Osteoblast (primary cell): ENCODE measurements around the gene ZNF570. TPM values are rescaled to one million over a fixed set of nuclear protein-coding genes. Genes with fewer than 3 reads are reported as not detected.

ENCODE experiments used
- DNase-seq: peaks from one replicate; pipeline ENCODE4 v3.0.0; 2011; ENCODE audit warnings: low spot score, mixed read lengths; ENCODE audit not compliant: insufficient read length; ENCODE audit errors: missing footprints
- H2AFZ ChIP-seq: 2 replicates; pipeline ENCODE4 v1.6.0; 2011; ENCODE audit warnings: mild to moderate bottlenecking, low read length
- H3K27ac ChIP-seq: 2 replicates; pipeline ENCODE4 v1.5.1; 2011; ENCODE audit warnings: mild to moderate bottlenecking, low read depth, low read length, moderate library complexity
- H3K27me3 ChIP-seq: 2 replicates; pipeline ENCODE4 v1.6.0; 2012; ENCODE audit warnings: mild to moderate bottlenecking, control low read depth, inconsistent platforms, low read length, moderate library complexity; ENCODE audit not compliant: insufficient read depth
- H3K36me3 ChIP-seq: 2 replicates; pipeline ENCODE4 v1.5.1; 2011; ENCODE audit warnings: mild to moderate bottlenecking, low read length, control low read depth, moderate library complexity; ENCODE audit not compliant: insufficient read depth
- H3K4me1 ChIP-seq: 2 replicates; pipeline ENCODE4 v1.5.1; 2011; ENCODE audit warnings: mild to moderate bottlenecking, low read length, control low read depth, moderate library complexity; ENCODE audit not compliant: insufficient read depth
- H3K4me2 ChIP-seq: 2 replicates; pipeline ENCODE4 v1.6.0; 2011; ENCODE audit warnings: mild to moderate bottlenecking, low read length; ENCODE audit not compliant: insufficient read depth
- H3K4me3 ChIP-seq: fragments of 200-600 bp; sonication (generic); 3 replicates; pipeline ENCODE4 v1.5.1; 2012; ENCODE audit warnings: mild to moderate bottlenecking, low read length, inconsistent platforms; ENCODE audit not compliant: insufficient read depth
- H3K79me2 ChIP-seq: 2 replicates; pipeline ENCODE4 v1.6.0; 2012; ENCODE audit warnings: mild to moderate bottlenecking, low read length, control low read depth, inconsistent platforms; ENCODE audit not compliant: insufficient read depth
- H3K9me3 ChIP-seq: 2 replicates; pipeline ENCODE4 v1.5.1; 2011; ENCODE audit warnings: low read depth, low read length, control low read depth
- H4K20me1 ChIP-seq: 2 replicates; pipeline ENCODE4 v1.6.0; 2012; ENCODE audit warnings: mild to moderate bottlenecking, low read length, control low read depth; ENCODE audit not compliant: insufficient read depth
- CTCF ChIP-seq: IDR thresholded peaks from 2 replicates; pipeline ENCODE4 v1.5.1; 2011; ENCODE audit warnings: mild to moderate bottlenecking, low read depth, low read length, moderate library complexity; ENCODE audit errors: extremely low read depth
- total RNA-seq: library from RNA; depleted of rRNA; stranded (reverse); fragments of >200 nt; gene quantifications from 2 replicates; pipeline ENCODE4 v1.2.3, GENCODE V29; 2012

The ZNF570 gene
- total RNA-seq, 1 donor = 6.9 TPM

GRCh38 chr19:37484406-37485168 lies 15.4 kb downstream of the ZNF570 start:
- DNase-seq = no peak
- no peaks in the 10 kb centered on the region for H3K79me2 ChIP-seq
- H4K20me1 ChIP-seq = no peaks in the 10 kb centered on the region
- H3K27ac ChIP-seq = no peak overlapping the region
- H3K9me3 ChIP-seq = peaks cover 41% of the 10 kb centered on the region
- no peak overlapping the region for H2AFZ ChIP-seq
- no peaks in the 10 kb centered on the region for H3K4me1 ChIP-seq
- H3K36me3 ChIP-seq = peaks cover 9% of the 10 kb centered on the region
- no peak overlapping the region for H3K4me2 ChIP-seq
- no peak overlapping the region for H3K4me3 ChIP-seq
- TF ChIP-seq CTCF = no peak
- no peaks in the 10 kb centered on the region for H3K27me3 ChIP-seq

GRCh38 chr19:37492213-37492612 lies 23.1 kb downstream of the ZNF570 start:
- TF ChIP-seq CTCF = no peak
- no peaks in the 10 kb centered on the region for H3K27me3 ChIP-seq
- no peaks in the 10 kb centered on the region for H3K36me3 ChIP-seq
- H3K79me2 ChIP-seq = no peaks in the 10 kb centered on the region
- no peak overlapping the region for H3K4me3 ChIP-seq
- no peak overlapping the region for H2AFZ ChIP-seq
- H3K4me2 ChIP-seq = no peak overlapping the region
- H3K9me3 ChIP-seq = peaks cover 4% of the 10 kb centered on the region
- no peak overlapping the region for H3K27ac ChIP-seq
- no peaks in the 10 kb centered on the region for H4K20me1 ChIP-seq
- no peak for DNase-seq
- H3K4me1 ChIP-seq = no peaks in the 10 kb centered on the region

GRCh38 chr19:37505958-37506386 lies 36.8 kb downstream of the ZNF570 start:
- Histone ChIP-seq H3K27me3 (no peaks in the 10 kb centered on the region), H3K27ac (peak overlapping the region; percentile 51)
- no peak for TF ChIP-seq CTCF

GRCh38 chr19:37506387-37507166 lies 37.4 kb downstream of the ZNF570 start, which contains the start of gene ZNF793:
ZNF793 (plus strand) TSS chr19:37506939; CDS start chr19:37523440, 16,501 bp downstream.
- Histone ChIP-seq H3K9me3 (no peaks in the 10 kb centered on the region), H3K36me3 (no peaks in the 10 kb centered on the region), H3K79me2 (no peaks in the 10 kb centered on the region), H3K4me2 (peak within 1 kb of the TSS; percentile 92), H4K20me1 (no peaks in the 10 kb centered on the region), H3K4me3 (peak within 1 kb of the TSS; percentile 79), H2AFZ (peak within 1 kb of the TSS; percentile 99), H3K4me1 (no peaks in the 10 kb centered on the region), H3K27me3 (no peaks in the 10 kb centered on the region), H3K27ac (peak within 1 kb of the TSS; percentile 51)
- DNase-seq = peak; percentile 92
- no peak for TF ChIP-seq CTCF

More at GRCh38 chr19:37505958-37506386, 36.8 kb downstream of the ZNF570 start:
- H3K4me1 ChIP-seq = no peaks in the 10 kb centered on the region
- no peaks in the 10 kb centered on the region for H3K36me3 ChIP-seq
- no peaks in the 10 kb centered on the region for H3K9me3 ChIP-seq
- peak overlapping the region; percentile 92 for H3K4me2 ChIP-seq
- peak overlapping the region; percentile 79 for H3K4me3 ChIP-seq
- no peaks in the 10 kb centered on the region for H4K20me1 ChIP-seq
- H3K79me2 ChIP-seq = no peaks in the 10 kb centered on the region
- DNase-seq = no peak
- peak overlapping the region; percentile 99 for H2AFZ ChIP-seq
